ENCODE results near the gene DMD. TPM values are rescaled to one million over a fixed set of nuclear protein-coding genes. Genes with fewer than 3 reads are reported as not detected.

The DMD gene
- total RNA-seq (2022; extraction: Qiagen RNA extraction) = 0.02 to 0.08 TPM in 2 of 5 replicates, not detected in the others

DNA sequence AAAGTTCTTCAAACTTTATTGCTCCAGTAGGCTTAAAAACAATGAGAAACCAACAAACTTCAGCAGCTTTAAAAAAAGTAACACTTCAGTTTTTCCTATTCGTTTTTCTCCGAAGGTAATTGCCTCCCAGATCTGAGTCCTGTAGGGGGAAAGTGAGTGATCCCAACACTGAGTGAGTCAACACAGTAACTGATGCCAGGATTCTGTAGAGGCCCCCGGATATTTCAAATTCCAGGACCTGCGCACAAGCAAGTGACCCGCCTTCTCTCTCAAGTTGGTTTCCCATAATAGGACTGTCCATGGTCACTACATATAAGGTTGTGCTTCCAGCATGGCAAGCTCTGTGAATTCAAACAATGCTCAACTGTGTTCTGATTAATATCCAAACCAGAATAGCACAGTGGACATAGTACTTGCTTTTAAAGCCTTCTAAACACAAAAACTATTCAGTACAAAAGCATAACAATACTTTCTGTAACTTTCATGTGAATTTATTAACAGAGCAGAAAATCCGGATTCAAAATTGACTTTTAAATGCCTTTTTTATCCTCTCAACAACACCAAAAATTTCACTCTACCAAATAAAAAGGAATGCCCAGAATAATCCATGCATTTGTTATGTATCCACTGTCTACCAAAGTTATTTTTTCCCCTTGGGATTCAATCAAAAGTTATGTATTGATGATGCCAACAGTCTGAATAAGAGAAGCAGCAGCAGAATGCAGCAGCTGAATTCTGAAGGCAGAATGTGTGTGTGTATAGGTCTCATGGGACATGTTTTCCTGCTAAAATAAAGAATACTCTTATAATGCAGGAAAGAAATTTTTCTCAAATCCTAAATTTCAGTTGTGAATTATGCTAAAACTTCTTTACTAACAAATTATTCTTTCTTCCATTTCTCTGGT, at the start of gene DMD:
TSS of gene DMD (minus strand) at position 194 of the 905 bp plus-strand sequence. CDS start 237 bp downstream, outside the sequence.

DNA sequence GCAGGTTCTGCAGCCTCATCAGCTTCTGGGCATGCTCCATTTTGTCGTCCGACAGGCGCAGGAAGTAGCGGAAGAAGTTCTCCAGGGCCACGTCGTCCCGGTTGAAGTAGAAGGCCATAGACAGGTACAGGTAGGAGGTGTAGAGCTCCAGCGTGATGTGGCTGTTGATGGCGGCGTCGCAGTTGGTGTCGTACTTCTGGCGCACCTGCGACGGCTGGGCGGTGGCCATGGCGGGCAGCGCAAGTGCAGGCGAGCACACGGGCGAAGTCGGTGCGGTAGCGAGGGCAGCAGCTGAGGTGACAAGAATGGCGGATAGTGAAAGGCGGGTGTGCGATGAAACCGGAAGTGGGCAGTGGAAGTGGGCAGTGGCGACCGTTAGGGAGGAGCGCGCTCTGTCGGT, 2139.6 kb downstream of the DMD start, which contains the start of gene FTHL17:
TSS of gene FTHL17 (minus strand) at position 317 of the 400 bp plus-strand sequence. CDS start at position 229, 88 bp downstream.

